Activated CD4-positive, alpha-beta memory T cell treated with anti-CD3 and anti-CD28 coated beads for 36 hours (primary cell): ENCODE data around the gene LRRC75A. TPM values are rescaled to one million over a fixed set of nuclear protein-coding genes. Genes with fewer than 3 reads are reported as not detected.

ENCODE experiments used
- CTCF ChIA-PET: fragments of 350-600 bp; sonication (Branson Sonifier 250); formaldehyde crosslinking; loops from one replicate; lab custom pipeline; 2021; ENCODE audit warnings: antibody characterized with exemption, inconsistent platforms; lab: Charles Lee
- POLR2A ChIA-PET: fragments of 350-600 bp; sonication (Branson Sonifier 250); formaldehyde crosslinking; loops from one replicate; lab custom pipeline; 2021; ENCODE audit warnings: antibody characterized with exemption; lab: Charles Lee
- DNase-seq: peaks from one replicate; pipeline ENCODE4 v3.0.0-alpha.2; 2020
- H3K27ac Mint-ChIP-seq: one replicate; pipeline ENCODE4 v1.8.0; 2021; ENCODE audit warnings: mixed read lengths
- H3K27me3 Mint-ChIP-seq: one replicate; pipeline ENCODE4 v1.8.0; 2021; ENCODE audit warnings: mixed read lengths
- H3K36me3 Mint-ChIP-seq: one replicate; pipeline ENCODE4 v1.8.0; 2021; ENCODE audit warnings: mixed read lengths
- H3K4me1 Mint-ChIP-seq: one replicate; pipeline ENCODE4 v1.8.0; 2021; ENCODE audit warnings: low read depth, mixed read lengths
- H3K4me3 Mint-ChIP-seq: one replicate; pipeline ENCODE4 v1.8.0; 2021; ENCODE audit warnings: mild to moderate bottlenecking, mixed read lengths
- H3K9me3 Mint-ChIP-seq: one replicate; pipeline ENCODE4 v1.8.0; 2021; ENCODE audit warnings: mixed read lengths
- intact Hi-C: fragments of 100-400 bp; cut with micrococcal nuclease; formaldehyde crosslinking; loops from one replicate; pipeline ENCODE4 v1.15.1; 2023
- total RNA-seq, 2 experiments: library from RNA; stranded (reverse); gene quantifications; one replicate each; pipeline ENCODE4 v1.2.3, GENCODE V29; 2021

Gene LRRC75A
- total RNA-seq, 2 experiments from 2014 or later = 1.2 to 1.4 TPM

GRCh38 chr17:16513873-16514272 lies 21.9 kb upstream of the LRRC75A start:
- Mint-ChIP-seq H3K4me3 (no peak overlapping the region), H3K27ac (no peak overlapping the region), H3K27me3 (peaks cover 17% of the 10 kb centered on the region), H3K9me3 (no peaks in the 10 kb centered on the region), H3K36me3 (no peaks in the 10 kb centered on the region), H3K4me1 (no peaks in the 10 kb centered on the region)
- ChIA-PET POLR2A (no interaction called here), CTCF (no interaction called here)
- intact Hi-C loops = no loop called here
- DNase-seq = no peak

- Mint-ChIP-seq H3K36me3 (no peaks in the 10 kb centered on the region), H3K4me1 (no peaks in the 10 kb centered on the region), H3K9me3 (no peaks in the 10 kb centered on the region), H3K27ac (no peak overlapping the region), H3K27me3 (peaks cover 8% of the 10 kb centered on the region), H3K4me3 (no peak overlapping the region)
- no peak for DNase-seq
- POLR2A ChIA-PET = no interaction called here
- CTCF ChIA-PET = interaction anchor here (1.1 to 3.2 kb wide), 3 partner anchors 9 to 72 kb away, joined by 3 to 26 read pairs (median 4); no protein-coding TSS in a partner anchor
- intact Hi-C loops = no loop called here
Measured at GRCh38 chr17:16512011-16512410, 20.0 kb upstream of the LRRC75A start.

DNA sequence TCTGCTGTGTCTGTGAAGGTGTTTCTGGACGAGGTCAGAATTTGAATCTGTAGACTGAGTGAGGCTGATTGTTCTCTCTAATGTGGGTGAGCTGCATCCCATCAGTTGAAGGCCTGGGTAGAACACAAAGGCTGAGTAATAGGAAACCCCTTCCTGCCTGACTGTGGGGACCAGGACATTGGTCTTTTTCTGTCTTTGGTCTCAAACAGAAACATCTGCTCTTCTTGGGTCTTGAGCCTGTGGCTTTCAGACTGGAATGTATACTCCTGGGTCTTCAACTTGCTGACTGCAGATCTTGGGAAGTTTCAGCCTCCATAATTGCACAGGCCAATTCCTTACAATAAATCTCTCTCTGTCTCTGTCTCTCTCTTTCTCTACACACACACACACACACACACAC lies 19.6 kb upstream of the LRRC75A start:
- Mint-ChIP-seq H3K27ac (no peak overlapping the region), H3K4me3 (no peak overlapping the region), H3K27me3 (peaks cover 7% of the 10 kb centered on the region), H3K36me3 (no peaks in the 10 kb centered on the region), H3K9me3 (no peaks in the 10 kb centered on the region), H3K4me1 (no peaks in the 10 kb centered on the region)
- ChIA-PET POLR2A (no interaction called here), CTCF (interaction anchor here (1.1 to 3.2 kb wide), 3 partner anchors 10 to 73 kb away, joined by 3 to 26 read pairs (median 4); no protein-coding TSS in a partner anchor)
- intact Hi-C loops = no loop called here
- no peak for DNase-seq

DNA sequence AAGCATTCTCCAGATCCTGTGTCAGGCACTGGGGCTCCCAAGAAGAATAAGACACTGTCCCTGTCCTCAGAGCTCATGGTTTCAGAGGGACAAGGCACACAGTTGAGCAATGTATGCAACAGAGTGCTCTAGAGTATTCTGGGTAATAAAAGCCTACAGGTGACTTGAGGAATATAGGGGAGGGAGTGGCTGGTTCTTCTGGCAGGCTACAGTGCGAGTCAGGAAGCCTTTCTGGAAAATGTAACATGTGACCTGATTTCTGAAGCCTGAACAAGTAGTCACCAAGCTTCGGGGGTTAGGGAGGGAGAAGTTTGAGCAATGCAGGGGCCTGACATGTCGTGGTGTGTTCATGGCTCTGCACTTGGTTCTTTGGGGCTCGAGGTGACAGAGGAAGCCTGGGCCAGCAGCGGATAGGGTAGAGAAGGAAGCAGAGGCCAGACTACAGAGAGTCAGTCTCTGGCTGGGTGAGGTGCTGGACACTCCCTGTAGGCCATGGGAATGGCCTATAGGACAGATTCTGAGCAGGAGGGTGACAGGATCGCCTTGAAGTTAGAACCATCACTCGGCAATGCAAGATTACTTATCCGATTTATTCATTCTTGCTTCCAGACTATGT lies 16.0 kb upstream of the LRRC75A start:
- intact Hi-C loops = no loop called here
- DNase-seq = no peak
- Mint-ChIP-seq H3K27ac (no peak overlapping the region), H3K4me1 (no peaks in the 10 kb centered on the region), H3K36me3 (no peaks in the 10 kb centered on the region), H3K27me3 (no peaks in the 10 kb centered on the region), H3K9me3 (no peaks in the 10 kb centered on the region), H3K4me3 (no peak overlapping the region)
- ChIA-PET POLR2A (no interaction called here), CTCF (interaction anchor here (1.0 kb wide), 1 partner anchor 13 kb away, joined by 6 read pairs; no protein-coding TSS in a partner anchor)

GRCh38 chr17:16506188-16506587 lies 14.2 kb upstream of the LRRC75A start:
- ChIA-PET CTCF (interaction anchor here (0.5 to 1.3 kb wide), 3 partner anchors 15 to 186 kb away, joined by 3 to 4 read pairs (median 3); no protein-coding TSS in a partner anchor), POLR2A (no interaction called here)
- no peak for DNase-seq
- H3K4me1 Mint-ChIP-seq = no peaks in the 10 kb centered on the region
- intact Hi-C loops = no loop called here
- no peaks in the 10 kb centered on the region for H3K9me3 Mint-ChIP-seq
- no peaks in the 10 kb centered on the region for H3K27me3 Mint-ChIP-seq
- H3K27ac Mint-ChIP-seq = no peak overlapping the region
- H3K4me3 Mint-ChIP-seq = no peak overlapping the region
- no peaks in the 10 kb centered on the region for H3K36me3 Mint-ChIP-seq

DNA sequence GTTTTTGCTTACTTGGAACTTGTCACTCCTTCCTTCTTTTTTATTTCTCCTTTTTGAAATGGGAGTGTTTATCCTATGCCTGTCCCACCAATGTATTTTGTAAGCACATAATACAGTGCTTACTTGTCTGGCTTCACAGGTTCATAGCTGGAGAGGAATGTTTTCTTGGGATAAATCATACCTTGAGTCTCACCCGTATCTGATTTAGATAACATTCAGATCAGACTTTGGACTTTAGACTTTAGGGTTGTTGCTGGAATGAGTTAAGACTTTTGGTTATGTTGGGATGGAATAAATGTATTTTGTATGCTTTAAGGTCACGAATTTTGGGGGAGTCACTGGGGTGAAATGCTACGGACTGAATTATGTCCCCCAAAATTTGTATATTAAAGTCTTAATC lies 13.0 kb upstream of the LRRC75A start:
- Mint-ChIP-seq H3K4me1 (no peaks in the 10 kb centered on the region), H3K9me3 (no peaks in the 10 kb centered on the region), H3K27me3 (no peaks in the 10 kb centered on the region), H3K36me3 (no peaks in the 10 kb centered on the region), H3K4me3 (no peak overlapping the region), H3K27ac (no peak overlapping the region)
- CTCF ChIA-PET = no interaction called here
- POLR2A ChIA-PET = no interaction called here
- intact Hi-C loops = no loop called here
- no peak for DNase-seq

GRCh38 chr17:16496820-16497489 lies 5.0 kb upstream of the LRRC75A start:
- Mint-ChIP-seq H3K27me3 (peaks cover 5% of the 10 kb centered on the region), H3K4me3 (no peak overlapping the region), H3K36me3 (no peaks in the 10 kb centered on the region), H3K9me3 (no peaks in the 10 kb centered on the region), H3K4me1 (no peaks in the 10 kb centered on the region), H3K27ac (no peak overlapping the region)
- CTCF ChIA-PET = interaction anchor here (2.6 kb wide), 1 partner anchor 25 kb away, joined by 13 read pairs; no protein-coding TSS in a partner anchor
- no peak for DNase-seq
- POLR2A ChIA-PET = interaction anchor here (0.6 to 1.3 kb wide), 2 partner anchors 54 to 116 kb away, joined by 3 read pairs; partner anchors contain the start of gene UBB
- intact Hi-C loops = no loop called here

GRCh38 chr17:16495980-16496819 lies 4.2 kb upstream of the LRRC75A start:
- H3K27me3 Mint-ChIP-seq = peaks cover 5% of the 10 kb centered on the region
- intact Hi-C loops = no loop called here

DNA sequence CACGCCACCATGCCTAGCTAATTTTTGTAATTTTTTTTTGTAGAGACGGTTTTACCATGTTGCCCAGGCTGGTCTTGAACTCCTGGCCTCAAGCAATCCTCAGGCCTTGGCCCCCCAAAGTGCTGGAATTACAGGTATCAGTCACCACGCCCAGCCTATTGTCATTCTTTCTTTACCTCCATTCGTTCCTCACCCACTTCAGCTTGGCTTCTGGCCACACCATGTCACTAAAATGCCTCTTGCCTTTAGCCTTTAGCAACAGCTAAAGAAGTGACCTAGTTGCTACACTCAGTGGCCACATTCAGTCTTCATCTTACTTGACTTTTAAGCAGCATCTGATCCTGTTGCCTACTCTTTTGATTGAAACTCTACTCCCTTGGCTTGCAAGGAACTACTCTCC lies 3.6 kb upstream of the LRRC75A start:
- Mint-ChIP-seq H3K4me3 (no peak overlapping the region), H3K9me3 (no peaks in the 10 kb centered on the region), H3K27me3 (peaks cover 5% of the 10 kb centered on the region), H3K36me3 (no peaks in the 10 kb centered on the region), H3K4me1 (peaks cover 6% of the 10 kb centered on the region), H3K27ac (no peak overlapping the region)
- POLR2A ChIA-PET = interaction anchor here (0.6 to 1.3 kb wide), 2 partner anchors 94 to 114 kb away, joined by 3 read pairs; partner anchors contain the start of gene UBB
- intact Hi-C loops = no loop called here
- CTCF ChIA-PET = interaction anchor here (1.5 to 2.6 kb wide), 2 partner anchors 26 to 42 kb away, joined by 4 to 13 read pairs; no protein-coding TSS in a partner anchor
- DNase-seq = no peak

More at GRCh38 chr17:16495980-16496819, 4.2 kb upstream of the LRRC75A start:
- CTCF ChIA-PET = interaction anchor here (1.5 to 2.6 kb wide), 2 partner anchors 25 to 43 kb away, joined by 4 to 13 read pairs; no protein-coding TSS in a partner anchor
- Mint-ChIP-seq H3K36me3 (no peaks in the 10 kb centered on the region), H3K9me3 (no peaks in the 10 kb centered on the region), H3K4me3 (no peak overlapping the region), H3K27ac (no peak overlapping the region), H3K4me1 (no peaks in the 10 kb centered on the region)
- no peak for DNase-seq
- POLR2A ChIA-PET = interaction anchor here (1.3 kb wide), 1 partner anchor 115 kb away, joined by 3 read pairs; the partner anchor contains the start of gene UBB

DNA sequence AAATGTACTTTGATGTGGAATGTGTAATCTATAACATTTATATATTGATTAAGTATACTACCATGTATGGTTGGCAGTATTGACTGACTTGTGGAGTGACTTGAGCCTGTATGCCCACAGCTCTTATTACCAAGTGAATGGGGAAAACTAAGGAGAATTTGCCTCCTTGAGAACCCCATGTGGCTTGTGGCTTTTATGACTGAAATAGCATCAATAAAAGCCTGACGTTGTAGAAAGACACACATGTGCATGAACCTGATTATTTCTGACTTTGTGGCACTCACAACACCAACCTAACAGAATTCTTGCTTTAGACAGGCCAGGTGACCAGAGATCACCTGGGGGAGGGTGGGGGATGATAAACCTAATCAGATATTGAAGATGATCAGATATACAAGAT lies 2.1 kb upstream of the LRRC75A start:
- no peaks in the 10 kb centered on the region for H3K9me3 Mint-ChIP-seq
- ChIA-PET POLR2A (no interaction called here), CTCF (no interaction called here)
- no peak overlapping the region for H3K27ac Mint-ChIP-seq
- no peak overlapping the region for H3K4me3 Mint-ChIP-seq
- DNase-seq = no peak
- no peaks in the 10 kb centered on the region for H3K36me3 Mint-ChIP-seq
- intact Hi-C loops = no loop called here
- H3K4me1 Mint-ChIP-seq = peaks cover 9% of the 10 kb centered on the region
- peaks cover 5% of the 10 kb centered on the region for H3K27me3 Mint-ChIP-seq

DNA sequence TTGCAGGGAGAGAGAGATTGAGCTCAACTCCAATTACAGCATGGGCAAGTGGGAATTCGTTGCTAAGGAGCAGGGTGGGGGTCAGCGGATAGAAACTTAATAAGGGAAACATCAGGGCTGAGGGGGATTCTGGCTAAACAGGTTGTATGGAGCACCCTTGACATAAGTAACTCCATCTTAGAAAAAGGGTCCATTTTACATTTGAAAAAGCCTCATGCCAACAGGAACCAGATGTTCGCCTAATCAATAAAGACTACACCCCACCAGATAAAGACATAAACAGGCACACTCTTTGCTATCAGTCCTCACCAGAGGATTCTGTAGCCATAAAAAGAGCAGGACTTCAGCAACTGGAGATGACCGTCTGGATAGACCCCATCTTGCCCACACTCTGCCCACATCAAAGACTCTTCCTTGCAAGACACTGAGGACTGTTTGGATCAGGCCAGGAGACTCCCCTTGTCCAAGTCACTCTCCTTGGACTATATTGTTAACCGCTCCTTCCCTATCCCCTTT lies 1.6 kb upstream of the LRRC75A start:
- intact Hi-C loops = no loop called here
- H3K27ac Mint-ChIP-seq = no peak overlapping the region
- ChIA-PET CTCF (no interaction called here), POLR2A (interaction anchor here (1.5 kb wide), 1 partner anchor 55 kb away, joined by 4 read pairs; no protein-coding TSS in a partner anchor)
- no peak overlapping the region for H3K4me3 Mint-ChIP-seq
- peaks cover 5% of the 10 kb centered on the region for H3K27me3 Mint-ChIP-seq
- no peaks in the 10 kb centered on the region for H3K36me3 Mint-ChIP-seq
- H3K9me3 Mint-ChIP-seq = no peaks in the 10 kb centered on the region
- DNase-seq = no peak
- H3K4me1 Mint-ChIP-seq = peaks cover 9% of the 10 kb centered on the region
